NOMO-1 (cell line): ENCODE data around the gene LRP1B.
"Not testable (repeated sequence)": the region's sequence is repeated elsewhere in the genome, so short reads cannot be mapped to it uniquely, and the experiment has no call there.

ENCODE experiments used
- DNase-seq, 2 experiments: peaks; one replicate each; lab custom pipeline; 2025; ENCODE audit not compliant: unreplicated experiment in 2 of 2; lab: John Stamatoyannopoulos, UW

LRP1B gene

GRCh38 chr2:140344838-140345237, 1786.0 kb downstream of the LRP1B start:
- no peak for DNase-seq

- not testable (repeated sequence) for DNase-seq
Measured at GRCh38 chr2:140344266-140344665, 1786.5 kb downstream of the LRP1B start.

- DNase-seq = no peak
Measured at GRCh38 chr2:140338795-140339194, 1792.0 kb downstream of the LRP1B start.

- no peak for DNase-seq
Measured at GRCh38 chr2:140337061-140337460, 1793.8 kb downstream of the LRP1B start.

- no peak for DNase-seq
Measured at GRCh38 chr2:140316345-140316744, 1814.5 kb downstream of the LRP1B start.

- DNase-seq = no peak
Measured at GRCh38 chr2:140311905-140312304, 1818.9 kb downstream of the LRP1B start.

- no peak for DNase-seq
Measured at GRCh38 chr2:140308706-140309105, 1822.1 kb downstream of the LRP1B start.

- DNase-seq = no peak
Measured at GRCh38 chr2:140307532-140307931, 1823.3 kb downstream of the LRP1B start.

- no peak for DNase-seq
Measured at GRCh38 chr2:140295767-140296166, 1835.0 kb downstream of the LRP1B start.

- DNase-seq = no peak
Measured at GRCh38 chr2:140288726-140289125, 1842.1 kb downstream of the LRP1B start.

GRCh38 chr2:140288213-140288612, 1842.6 kb downstream of the LRP1B start:
- no peak for DNase-seq

- no peak for DNase-seq
Measured at GRCh38 chr2:140286377-140286776, 1844.4 kb downstream of the LRP1B start.

- DNase-seq = not testable (repeated sequence)
Measured at GRCh38 chr2:140277344-140277743, 1853.5 kb downstream of the LRP1B start.

GRCh38 chr2:140276661-140277060, 1854.2 kb downstream of the LRP1B start:
- DNase-seq = no peak

- no peak for DNase-seq
Measured at GRCh38 chr2:140275427-140275826, 1855.4 kb downstream of the LRP1B start.

- DNase-seq = no peak
Measured at GRCh38 chr2:140274891-140275290, 1855.9 kb downstream of the LRP1B start.

GRCh38 chr2:140273958-140274357, 1856.9 kb downstream of the LRP1B start:
- DNase-seq = no peak

- DNase-seq = no peak
Measured at GRCh38 chr2:140273408-140273807, 1857.4 kb downstream of the LRP1B start.

- no peak for DNase-seq
Measured at GRCh38 chr2:140270224-140270623, 1860.6 kb downstream of the LRP1B start.

- DNase-seq = no peak
Measured at GRCh38 chr2:140269000-140269399, 1861.8 kb downstream of the LRP1B start.

- no peak for DNase-seq
Measured at GRCh38 chr2:140262908-140263307, 1867.9 kb downstream of the LRP1B start.

- DNase-seq = no peak
Measured at GRCh38 chr2:140257692-140258300, 1873.0 kb downstream of the LRP1B start.

- no peak for DNase-seq
Measured at GRCh38 chr2:140256080-140256479, 1874.7 kb downstream of the LRP1B start.
